HepG2 (cell line): ENCODE measurements around the gene ATP6V0A1. TPM values are rescaled to one million over a fixed set of nuclear protein-coding genes. Genes with fewer than 3 reads are reported as not detected.

Experiments used
- ATAC-seq: fragments of 200-7000 bp; cut with Tn5 transposase; 3 replicates; pipeline ENCODE4 v1.9.1; 2020; ENCODE audit warnings: mild to moderate bottlenecking, moderate library complexity
- Bru-seq: library from RNA; stranded (reverse); fragments of 400-500 nt; gene quantifications from one replicate; lab custom pipeline; 2021; lab: Mats Ljungman, UMichigan
- BruChase-seq, 2 experiments: library from RNA; stranded (reverse); fragments of 400-500 nt; gene quantifications; one replicate each; lab custom pipeline; 2021; lab: Mats Ljungman, UMichigan
- BruUV-seq: library from RNA; stranded (reverse); fragments of 400-500 nt; replicated peaks from 2 replicates; lab custom pipeline; 2021; lab: Mats Ljungman, UMichigan
- CTCF ChIA-PET: fragments of 300-600 bp; formaldehyde crosslinking; extraction: SDS; loops from one replicate; lab custom pipeline; 2021; ENCODE audit warnings: low total read pairs, inconsistent platforms, low intra/inter-chr PET ratio; lab: Yijun Ruan, JAX
- POLR2A ChIA-PET: fragments of 350-600 bp; sonication (Branson Sonifier 250); formaldehyde crosslinking; loops from one replicate; lab custom pipeline; 2020; ENCODE audit warnings: antibody characterized with exemption, inconsistent platforms; lab: Yijun Ruan, JAX
- DNase-seq: peaks from one replicate; pipeline ENCODE4 v3.0.0-alpha.2; 2015; ENCODE audit warnings: low spot score
- FAIRE-seq: peaks from 3 replicates; lab custom pipeline; 2011; peaks lifted over from hg19 to GRCh38; lab: Jason Lieb, UNC
- H2AFZ ChIP-seq: one replicate; pipeline ENCODE4 v1.6.1; 2011; ENCODE audit warnings: low read length, inconsistent platforms
- H3K27ac ChIP-seq: fragments of 300-600 bp; 3 replicates; pipeline ENCODE4 v1.8.0; 2011; ENCODE audit warnings: mixed run types, mild to moderate bottlenecking, mixed read lengths, low read length, inconsistent platforms; ENCODE audit not compliant: insufficient read depth; ENCODE audit errors: extremely low read length
- H3K27me3 ChIP-seq, 2 experiments: fragments of 200-600 bp in 1 of 2; 2 replicates in 1 of 2; 3 replicates in 1 of 2; pipeline versions ENCODE4 v1.6.0 to v1.8.0; 2011; ENCODE audit warnings: low read length in 2 of 2, mild to moderate bottlenecking in 2 of 2, moderate library complexity in 2 of 2, inconsistent platforms in 1 of 2; ENCODE audit not compliant: insufficient read depth in 2 of 2, control insufficient read depth in 1 of 2
- H3K36me3 ChIP-seq, 2 experiments: fragments of 200-600 bp in 1 of 2; replicated peaks in 1 of 2; 2 replicates in 1 of 2; 3 replicates in 1 of 2; pipeline versions ENCODE4 v1.5.1 to v1.8.0; 2011; ENCODE audit warnings: low read length in 2 of 2, inconsistent platforms in 1 of 2; ENCODE audit not compliant: insufficient read depth in 2 of 2, control insufficient read depth in 1 of 2
- H3K4me1 ChIP-seq: 2 replicates; pipeline ENCODE4 v1.5.1; 2012; ENCODE audit warnings: low read length, inconsistent platforms; ENCODE audit not compliant: insufficient read depth
- H3K4me2 ChIP-seq: 2 replicates; pipeline ENCODE4 v1.6.0; 2011; ENCODE audit warnings: low read depth, low read length, inconsistent platforms
- H3K4me3 ChIP-seq, 3 experiments: fragments of 200-600 bp in 1 of 3; sonication (generic), shearing (Covaris generic) in 1 of 3; replicated peaks in 1 of 3; 2 replicates each; pipeline ENCODE4 v1.5.1; 2011 to 2016; ENCODE audit warnings: low read length in 3 of 3, inconsistent platforms in 2 of 3, low read depth in 2 of 3, mild to moderate bottlenecking in 2 of 3, control low read depth in 1 of 3, mixed read lengths in 1 of 3; ENCODE audit not compliant: insufficient read depth in 1 of 3
- H3K79me2 ChIP-seq: one replicate; pipeline ENCODE4 v1.6.1; 2011; ENCODE audit warnings: low read length, inconsistent platforms; ENCODE audit not compliant: insufficient read depth
- H3K9ac ChIP-seq: 2 replicates; pipeline ENCODE4 v1.6.0; 2011; ENCODE audit warnings: mild to moderate bottlenecking, low read depth, low read length, inconsistent platforms; ENCODE audit not compliant: insufficient read depth
- H3K9me3 ChIP-seq: 2 replicates; pipeline ENCODE4 v1.5.1; 2012; ENCODE audit warnings: mild to moderate bottlenecking, low read length
- H4K20me1 ChIP-seq: 2 replicates; pipeline ENCODE4 v1.6.0; 2011; ENCODE audit warnings: inconsistent platforms, mild to moderate bottlenecking, low read length, moderate library complexity; ENCODE audit not compliant: insufficient read depth
- HMGXB3 ChIP-seq: sonication (generic); formaldehyde crosslinking; IDR thresholded peaks from 2 replicates; pipeline ENCODE4 v1.4.0; 2020; ENCODE audit warnings: missing genetic modification reagents, borderline replicate concordance
- IRF1 ChIP-seq: sonication (generic); formaldehyde crosslinking; IDR thresholded peaks from 2 replicates; pipeline ENCODE4 v1.4.0; 2020; ENCODE audit warnings: low read depth, mild to moderate bottlenecking, missing genetic modification reagents
- NCOA2 ChIP-seq: sonication (generic); formaldehyde crosslinking; IDR thresholded peaks from 2 replicates; pipeline ENCODE4 v1.8.0; 2022; ENCODE audit warnings: inconsistent platforms
- RBM39 ChIP-seq: fragments of 200-400 bp; formaldehyde crosslinking; IDR thresholded peaks from one replicate; pipeline ENCODE4 v1.6.1; 2018; ENCODE audit warnings: antibody characterized with exemption, mild to moderate bottlenecking, low read depth, low read length; ENCODE audit not compliant: poor library complexity, severe bottlenecking
- XBP1 ChIP-seq: sonication (generic); formaldehyde crosslinking; IDR thresholded peaks from 2 replicates; pipeline ENCODE4 v1.5.0; 2020; ENCODE audit warnings: missing genetic modification reagents
- ZBTB42 ChIP-seq: sonication (generic); formaldehyde crosslinking; IDR thresholded peaks from 2 replicates; pipeline ENCODE4 v1.5.0; 2020; ENCODE audit warnings: mild to moderate bottlenecking, missing genetic modification reagents
- ZNF746 ChIP-seq: sonication (generic); formaldehyde crosslinking; IDR thresholded peaks from 2 replicates; pipeline ENCODE4 v1.8.0; 2022; ENCODE audit warnings: mild to moderate bottlenecking, missing genetic modification reagents
- WGBS: methylation state at CpG from one replicate; pipeline ENCODE4 v1.1.6; 2017; ENCODE audit warnings: low lambda C conversion rate; 5-methylcytosine and 5-hydroxymethylcytosine counted together
- in situ Hi-C: cut with HindIII; loops from 2 replicates; pipeline ENCODE4 v1.10.0; 2017; ENCODE audit warnings: low pct_unique_long_range_greater_than_20kb; ENCODE audit not compliant: extremely low pct_ligation_motif_present
- intact Hi-C: fragments of 100-400 bp; cut with micrococcal nuclease; formaldehyde crosslinking; loops from one replicate; pipeline ENCODE4 v1.10.0; 2022; ENCODE audit not compliant: unreplicated experiment
- long read RNA-seq, 2 experiments: library from RNA in 1 of 2; library from polyadenylated mRNA in 1 of 2; stranded (forward) in 1 of 2; unstranded in 1 of 2; transcript quantifications; one replicate each; pipeline ENCODE4 v2.0.0, GENCODE V29; 2019 to 2022
- polyA minus RNA-seq, 3 experiments: library from RNA; depleted of rRNA, polyadenylated mRNA; stranded (reverse); fragments of >200 nt; gene quantifications; 2 replicates each; pipeline ENCODE4 v1.2.3, GENCODE V29; 2011; ENCODE audit warnings: low replicate concordance in 1 of 3
- polyA plus RNA-seq, 8 experiments: library from polyadenylated mRNA; depleted of rRNA in 3 of 8; stranded (reverse) in 7 of 8; unstranded in 1 of 8; fragments of >200 nt; fragmentation: Illumina TruSeq in 4 of 8; extraction: Trizol in 4 of 8; gene quantifications; 2 replicates each; pipeline versions ENCODE4 v1.2.1 to v1.2.3, GENCODE V29; 2011 to 2016; ENCODE audit warnings: low read depth in 4 of 8, missing spikeins in 1 of 8, mixed read lengths in 1 of 8; ENCODE audit not compliant: insufficient read depth in 1 of 8
- total RNA-seq, 5 experiments: library from RNA; depleted of rRNA; stranded (reverse); fragments of >200 nt; fragmentation: Illumina TruSeq; extraction: Trizol; gene quantifications; 2 replicates each; pipeline ENCODE4 v1.2.3, GENCODE V29; 2016; ENCODE audit warnings: low read depth in 1 of 5
- TF ChIP-seq, protein P1 (sequence below): IDR thresholded peaks from 2 replicates; pipeline ENCODE4 v1.6.1; 2016

ATP6V0A1 gene
- total RNA-seq (2016; rRNA removed; fragmentation: Illumina TruSeq; extraction: Trizol) (15.9 and 27.9 TPM in 2 replicates), polyA plus RNA-seq (2011; rRNA removed) (54.1 and 59.7 TPM in 2 replicates), polyA minus RNA-seq (2011; rRNA and poly(A)+ RNA removed; ENCODE audit: low replicate concordance) (143 and 163 TPM in 2 replicates), Bru-seq, nascent RNA (percentile 81 among the genes with signal in this experiment), BruChase-seq, experiment 1, labeled RNA remaining after a 6-hour chase (percentile 86 among the genes with signal in this experiment), BruChase-seq, experiment 2, labeled RNA remaining after a 2-hour chase (percentile 89 among the genes with signal in this experiment)
- 18.7 and 19.7 TPM in 2 replicates for total RNA-seq (2016; cell fraction: cytosol; rRNA removed; fragmentation: Illumina TruSeq; extraction: Trizol; ENCODE audit: low read depth)
- 11.1 and 28.3 TPM in 2 replicates for total RNA-seq (2016; cell fraction: insoluble cytoplasmic fraction; rRNA removed; fragmentation: Illumina TruSeq; extraction: Trizol)
- 8.0 and 9.2 TPM in 2 replicates for total RNA-seq (2016; cell fraction: membrane; rRNA removed; fragmentation: Illumina TruSeq; extraction: Trizol)
- total RNA-seq (2016; cell fraction: nucleus; rRNA removed; fragmentation: Illumina TruSeq; extraction: Trizol) = 55.4 and 63.9 TPM in 2 replicates
- 29.1 and 30.2 TPM in 2 replicates for polyA plus RNA-seq (2011; cell fraction: cytosol; rRNA removed)
- polyA plus RNA-seq (2011; cell fraction: nucleus; rRNA removed) = 196 and 208 TPM in 2 replicates
- polyA plus RNA-seq (2012) = 32.3 and 37.4 TPM in 2 replicates
- polyA plus RNA-seq (2016; cell fraction: cytosol; fragmentation: Illumina TruSeq; extraction: Trizol; ENCODE audit: low read depth) = 1.8 and 3.2 TPM in 2 replicates
- polyA plus RNA-seq (2016; cell fraction: insoluble cytoplasmic fraction; fragmentation: Illumina TruSeq; extraction: Trizol; ENCODE audit: low read depth) = 9.4 and 10.0 TPM in 2 replicates
- polyA plus RNA-seq (2016; cell fraction: membrane; fragmentation: Illumina TruSeq; extraction: Trizol; ENCODE audit: low read depth) = 6.0 and 6.9 TPM in 2 replicates
- polyA plus RNA-seq (2016; cell fraction: nucleus; fragmentation: Illumina TruSeq; extraction: Trizol; ENCODE audit: insufficient read depth, low read depth) = 74.0 and 74.7 TPM in 2 replicates
- polyA minus RNA-seq (2011; cell fraction: cytosol; rRNA and poly(A)+ RNA removed) = 30.3 and 36.7 TPM in 2 replicates
- 158 and 184 TPM in 2 replicates for polyA minus RNA-seq (2011; cell fraction: nucleus; rRNA and poly(A)+ RNA removed)
- long read RNA-seq, experiment 1, full-length matches to known transcripts = 11 of 16 reads
- long read RNA-seq, experiment 1, partial matches to known transcripts = 2 of 16 reads
- long read RNA-seq, experiment 1, other reads (novel, unspliced or antisense) = 3 of 16 reads
- long read RNA-seq, experiment 2, full-length matches to known transcripts = 29 of 51 reads
- long read RNA-seq, experiment 2, partial matches to known transcripts = 15 of 51 reads
- long read RNA-seq, experiment 2, other reads (novel, unspliced or antisense) = 7 of 51 reads

GRCh38 chr17:42458497-42459255 is at the start of gene ATP6V0A1:
Gene ATP6V0A1, plus strand, starts transcription at chr17:42458878. Its CDS starts 2,017 bp downstream, at chr17:42460895.
- peaks cover 13% of the 10 kb centered on the region; the same call in 1 of the 2 replicates for H4K20me1 ChIP-seq
- H3K27me3 ChIP-seq = no peaks in the 10 kb centered on the region; a peak in 1 of 5 replicates
- ChIA-PET CTCF (no interaction called here), POLR2A (interaction anchor here (1.5 to 2.8 kb wide), 2 partner anchors 10 to 61 kb away, joined by 4 to 7 read pairs; no protein-coding TSS in a partner anchor)
- no peak within 1 kb of the TSS for H2AFZ ChIP-seq
- H3K4me1 ChIP-seq = peaks cover 61% of the 10 kb centered on the region
- no peak for FAIRE-seq
- in situ Hi-C loops = no loop called here
- peak within 1 kb of the TSS; percentile 79 for H3K27ac ChIP-seq
- no peaks in the 10 kb centered on the region for H3K9me3 ChIP-seq
- no TSS peak for BruUV-seq
- ATAC-seq = peak; percentile 96
- H3K4me3 ChIP-seq = peak within 1 kb of the TSS; percentile 85 to 93 (median 90)
- peak within 1 kb of the TSS; percentile 85 for H3K9ac ChIP-seq
- intact Hi-C loops = loop anchor here (2.0 kb wide), 1 partner anchor 30 kb away; no protein-coding TSS in a partner anchor
- peak; percentile 84 for DNase-seq
- H3K4me2 ChIP-seq = peak within 1 kb of the TSS; percentile 85
- H3K79me2 ChIP-seq = peaks cover 29% of the 10 kb centered on the region
- WGBS = 4% methylated on average over 23 of the region's 45 CpGs
- H3K36me3 ChIP-seq = peaks cover 6 to 9% of the 10 kb centered on the region in 2 experiments; a peak in 4 of 5 replicates
- TF ChIP-seq HMGXB3 (CRISPR knock-in tag) (peak; percentile 70), RBM39 (peak; percentile 72), XBP1 (CRISPR knock-in tag) (0 out of 2 replicates have a peak, but pooled peaks have one; percentile 7), NCOA2 (CRISPR knock-in tag) (no peak), ZNF746 (no peak; the same call in 1 of the 2 replicates), ZBTB42 (no peak), IRF1 (CRISPR knock-in tag) (no peak)
- TF ChIP-seq, protein P1, sequence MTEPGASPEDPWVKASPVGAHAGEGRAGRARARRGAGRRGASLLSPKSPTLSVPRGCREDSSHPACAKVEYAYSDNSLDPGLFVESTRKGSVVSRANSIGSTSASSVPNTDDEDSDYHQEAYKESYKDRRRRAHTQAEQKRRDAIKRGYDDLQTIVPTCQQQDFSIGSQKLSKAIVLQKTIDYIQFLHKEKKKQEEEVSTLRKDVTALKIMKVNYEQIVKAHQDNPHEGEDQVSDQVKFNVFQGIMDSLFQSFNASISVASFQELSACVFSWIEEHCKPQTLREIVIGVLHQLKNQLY (CRISPR knock-in tag) = no peak; the same call in 1 of the 2 replicates
